PC-3 (cell line): ENCODE data around the gene FEZF1.

Experiments used
- EZH2 ChIP-seq: fragments of 300-600 bp; sonication (generic); IDR thresholded peaks from one replicate; pipeline ENCODE4 v1.6.1; 2017; ENCODE audit warnings: antibody characterized with exemption, mild to moderate bottlenecking, low read length; ENCODE audit not compliant: unreplicated experiment
- TF ChIP-seq, protein P1 (sequence below): fragments of 300-600 bp; sonication (generic); conservative IDR thresholded peaks from 2 replicates; pipeline ENCODE4 v1.5.1; 2017; ENCODE audit warnings: antibody characterized with exemption, low read depth, mild to moderate bottlenecking, low read length

DNA sequence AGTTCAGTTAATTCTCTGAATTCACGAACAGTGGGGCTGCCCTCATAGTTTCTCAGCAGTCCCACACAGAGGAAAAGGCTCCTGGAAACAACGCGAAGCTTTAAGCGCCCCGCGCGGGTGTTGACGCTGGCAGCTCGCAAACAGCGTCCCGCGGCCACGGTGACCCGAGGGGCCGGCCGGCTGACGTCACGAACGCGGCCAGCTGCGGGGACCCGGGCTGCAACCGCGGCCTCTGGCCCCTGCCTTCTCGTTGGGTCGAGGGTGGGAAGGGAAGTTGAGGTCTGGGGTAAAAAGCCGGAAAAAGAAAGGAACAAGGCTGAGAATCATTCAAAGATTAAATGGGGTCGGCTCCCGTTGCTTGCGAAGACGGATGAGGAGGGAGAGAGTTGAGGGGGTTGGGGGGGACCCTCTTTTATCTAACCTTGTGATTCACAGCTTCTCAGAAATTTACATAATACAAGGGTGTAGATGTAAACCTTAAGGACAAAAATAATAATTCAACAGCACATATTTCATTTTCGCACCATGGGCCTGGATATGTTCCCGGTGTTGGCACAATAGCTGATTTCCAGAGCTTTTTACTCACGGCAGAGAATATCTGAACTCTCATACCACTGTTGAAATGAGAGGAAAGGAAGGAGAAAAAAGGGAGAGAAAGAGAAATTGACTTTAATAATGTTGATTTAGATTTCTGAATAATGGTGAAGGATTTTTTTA lies 7.3 kb upstream of the FEZF1 start:
- TF ChIP-seq, protein P1, sequence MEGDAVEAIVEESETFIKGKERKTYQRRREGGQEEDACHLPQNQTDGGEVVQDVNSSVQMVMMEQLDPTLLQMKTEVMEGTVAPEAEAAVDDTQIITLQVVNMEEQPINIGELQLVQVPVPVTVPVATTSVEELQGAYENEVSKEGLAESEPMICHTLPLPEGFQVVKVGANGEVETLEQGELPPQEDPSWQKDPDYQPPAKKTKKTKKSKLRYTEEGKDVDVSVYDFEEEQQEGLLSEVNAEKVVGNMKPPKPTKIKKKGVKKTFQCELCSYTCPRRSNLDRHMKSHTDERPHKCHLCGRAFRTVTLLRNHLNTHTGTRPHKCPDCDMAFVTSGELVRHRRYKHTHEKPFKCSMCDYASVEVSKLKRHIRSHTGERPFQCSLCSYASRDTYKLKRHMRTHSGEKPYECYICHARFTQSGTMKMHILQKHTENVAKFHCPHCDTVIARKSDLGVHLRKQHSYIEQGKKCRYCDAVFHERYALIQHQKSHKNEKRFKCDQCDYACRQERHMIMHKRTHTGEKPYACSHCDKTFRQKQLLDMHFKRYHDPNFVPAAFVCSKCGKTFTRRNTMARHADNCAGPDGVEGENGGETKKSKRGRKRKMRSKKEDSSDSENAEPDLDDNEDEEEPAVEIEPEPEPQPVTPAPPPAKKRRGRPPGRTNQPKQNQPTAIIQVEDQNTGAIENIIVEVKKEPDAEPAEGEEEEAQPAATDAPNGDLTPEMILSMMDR, result no peak
- TF ChIP-seq EZH2, result no peak
